NCI-H460 (cell line): Measurements from ENCODE around the gene UBA1. TPM values are rescaled to one million over a fixed set of nuclear protein-coding genes. Genes with fewer than 3 reads are reported as not detected.

Experiments
- DNase-seq: peaks from one replicate; pipeline ENCODE4 v3.0.0-alpha.2; 2016; ENCODE audit warnings: low read depth; ENCODE audit errors: extremely low read depth
- total RNA-seq: library from RNA; depleted of rRNA; stranded (reverse); fragments of >200 nt; shearing (Covaris generic); gene quantifications from 2 replicates; pipeline ENCODE4 v1.2.3, GENCODE V29; 2014

Gene UBA1
- total RNA-seq, 1 experiment from 2014 or later = 158 TPM

DNA sequence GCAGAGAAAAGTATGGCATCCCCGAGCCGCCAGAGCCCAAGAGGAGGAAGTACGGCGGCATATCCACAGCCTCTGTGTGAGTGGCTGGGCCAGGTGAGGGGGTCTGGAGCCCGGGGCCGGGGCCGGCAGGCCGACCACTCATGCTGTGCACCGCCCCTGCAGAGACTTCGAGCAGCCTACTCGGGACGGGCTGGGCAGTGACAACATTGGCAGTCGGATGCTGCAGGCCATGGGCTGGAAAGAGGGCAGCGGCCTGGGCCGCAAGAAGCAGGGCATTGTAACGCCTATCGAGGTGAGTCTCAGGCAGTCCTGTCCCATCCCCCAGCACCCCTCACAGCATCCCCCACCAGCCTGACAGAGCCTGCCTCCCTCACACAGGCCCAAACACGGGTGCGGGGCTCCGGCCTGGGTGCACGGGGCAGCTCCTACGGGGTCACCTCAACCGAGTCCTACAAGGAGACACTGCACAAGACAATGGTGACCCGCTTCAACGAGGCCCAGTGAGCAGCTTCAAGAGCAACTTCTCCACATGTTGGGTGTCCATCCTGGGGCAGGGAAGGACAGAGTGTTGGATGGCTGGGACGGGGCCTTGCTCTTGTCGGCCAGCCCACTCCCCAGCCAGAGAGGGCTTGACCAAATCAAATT, 7.4 kb upstream of the UBA1 start:
- no peak for DNase-seq

DNA sequence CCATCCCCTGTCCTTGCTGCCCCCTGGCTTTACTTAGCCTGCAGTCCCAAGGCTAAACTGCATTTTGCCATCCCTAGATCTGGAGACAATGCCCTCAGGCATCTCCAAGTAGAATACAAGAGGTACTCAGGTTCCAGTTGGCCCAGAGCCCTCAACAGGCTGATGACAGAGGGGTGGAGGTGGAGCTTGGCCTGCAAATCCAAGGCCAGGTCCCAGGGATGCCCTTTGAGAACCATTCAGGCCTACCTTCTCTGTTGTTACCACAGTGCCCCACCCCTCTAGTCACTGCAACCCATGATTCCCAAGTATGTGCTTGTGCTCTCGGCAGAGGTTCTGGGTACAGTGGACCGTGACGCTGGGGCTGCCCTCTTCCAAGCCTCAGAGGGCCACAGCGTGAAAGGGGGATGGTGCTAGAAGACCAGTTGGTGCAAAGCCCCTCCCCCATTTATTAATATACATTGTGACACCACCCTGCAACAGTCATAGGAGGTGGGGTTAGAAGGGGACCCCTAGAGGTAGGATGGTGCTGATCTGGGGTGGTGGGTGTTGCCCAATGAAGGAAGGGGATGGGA, 6.4 kb upstream of the UBA1 start:
- DNase-seq = no peak

DNA sequence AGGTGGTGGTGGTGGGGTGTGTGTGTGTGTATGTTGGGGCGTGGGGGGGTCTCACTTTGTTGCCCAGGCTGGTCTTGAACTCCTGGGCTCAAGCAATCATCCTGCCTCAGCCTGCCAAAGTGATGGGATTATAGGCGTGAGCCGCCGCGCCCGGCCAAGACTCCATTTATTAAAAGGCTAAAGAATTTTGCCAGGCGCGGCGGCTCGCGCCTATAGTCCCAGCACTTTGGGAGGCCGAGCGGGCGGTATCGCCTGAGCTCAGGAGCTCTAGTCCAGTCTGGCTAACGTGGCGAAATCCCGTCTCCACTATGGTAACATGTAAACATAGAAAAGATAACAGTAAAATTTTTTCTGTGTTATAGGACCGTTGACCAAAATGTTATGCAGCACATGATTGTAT, 3.7 kb upstream of the UBA1 start:
- DNase-seq = no peak

DNA sequence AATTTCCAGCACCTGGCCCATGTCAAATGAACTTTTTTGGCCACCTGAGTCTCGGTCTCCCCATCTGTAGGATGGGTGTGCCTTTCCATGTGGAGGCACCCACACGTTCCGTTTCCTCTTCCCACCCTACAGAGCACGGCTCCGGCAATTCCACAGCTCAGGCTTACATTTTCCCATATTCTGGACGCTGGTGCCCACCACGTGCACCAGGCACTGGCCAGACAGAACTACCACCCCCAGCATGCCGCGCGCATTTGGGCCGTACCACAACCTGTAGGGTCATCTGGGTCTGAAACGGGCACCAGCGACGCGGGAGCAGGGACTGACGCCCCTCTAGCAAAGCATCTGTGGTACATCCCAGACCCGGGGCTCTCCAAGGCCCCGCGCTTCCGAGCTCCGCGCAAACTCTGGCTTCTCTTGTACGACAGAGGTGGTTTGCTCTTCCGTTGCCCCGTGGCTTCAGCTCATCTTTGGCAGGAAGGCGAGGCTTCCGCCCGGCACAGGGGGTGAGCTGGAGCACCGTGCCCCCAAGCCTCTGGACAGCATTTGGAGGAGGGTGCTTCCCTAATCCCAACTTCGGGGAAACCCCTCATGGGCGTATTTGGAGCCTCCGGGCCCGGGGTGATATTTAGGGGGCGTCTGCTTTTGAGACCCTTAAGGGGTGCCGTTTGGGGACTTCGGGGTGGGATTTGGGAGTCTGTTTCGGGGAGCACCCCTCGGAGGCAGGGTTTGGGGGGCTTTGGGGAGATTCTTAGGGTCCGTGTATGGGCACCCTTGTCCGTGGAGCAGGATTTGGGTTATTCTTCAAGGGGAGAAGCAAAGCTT, 3.0 kb upstream of the UBA1 start:
- peak; percentile 92 for DNase-seq

DNA sequence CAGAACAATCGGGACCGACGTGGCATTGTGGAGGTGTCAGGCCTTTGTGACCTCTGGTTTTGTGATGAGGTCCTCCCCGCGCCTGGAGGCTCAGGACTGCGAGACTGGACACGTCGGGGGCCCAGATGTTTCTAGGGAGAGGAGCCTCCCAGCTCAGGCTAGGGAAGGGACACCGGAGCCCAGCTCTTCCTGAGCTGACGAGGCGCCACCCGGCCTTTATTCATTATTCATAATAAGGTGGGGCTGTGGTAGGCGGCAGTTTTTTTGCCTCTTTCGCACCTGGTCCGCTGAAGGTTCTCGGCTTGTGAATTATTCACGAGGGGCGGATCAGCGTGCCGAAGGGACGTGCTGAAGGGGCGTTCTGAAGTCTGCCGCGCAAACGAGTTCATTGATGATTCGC, 2.3 kb upstream of the UBA1 start:
- DNase-seq = no peak

DNA sequence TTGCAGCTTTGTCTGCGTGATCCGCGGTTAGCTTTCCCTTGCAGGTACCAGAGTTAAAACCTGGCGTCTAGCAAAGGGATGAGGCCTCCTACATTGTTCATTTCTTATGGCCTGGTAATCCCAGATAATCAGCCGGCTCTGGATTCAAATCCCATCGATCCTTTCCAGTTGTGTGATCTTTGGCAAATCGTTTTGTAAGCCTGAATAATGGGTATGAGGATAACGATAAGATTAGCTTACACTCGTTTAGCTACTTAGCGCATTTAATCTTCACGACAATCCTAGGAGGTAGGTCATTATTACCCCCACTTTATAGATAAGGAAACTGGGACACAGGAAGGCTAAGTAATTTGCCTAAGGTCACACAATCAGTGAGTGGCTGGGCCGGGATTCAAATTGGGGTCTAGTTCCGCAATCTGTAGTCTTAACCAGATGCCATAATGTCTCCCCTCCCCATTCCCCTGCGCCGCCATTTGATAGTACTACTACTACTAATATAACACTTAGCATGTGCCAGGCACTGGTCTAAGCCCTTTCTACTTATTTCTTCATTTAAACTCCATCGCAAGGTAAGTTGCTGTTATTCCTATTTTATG, 1.7 kb upstream of the UBA1 start:
- DNase-seq = no peak

DNA sequence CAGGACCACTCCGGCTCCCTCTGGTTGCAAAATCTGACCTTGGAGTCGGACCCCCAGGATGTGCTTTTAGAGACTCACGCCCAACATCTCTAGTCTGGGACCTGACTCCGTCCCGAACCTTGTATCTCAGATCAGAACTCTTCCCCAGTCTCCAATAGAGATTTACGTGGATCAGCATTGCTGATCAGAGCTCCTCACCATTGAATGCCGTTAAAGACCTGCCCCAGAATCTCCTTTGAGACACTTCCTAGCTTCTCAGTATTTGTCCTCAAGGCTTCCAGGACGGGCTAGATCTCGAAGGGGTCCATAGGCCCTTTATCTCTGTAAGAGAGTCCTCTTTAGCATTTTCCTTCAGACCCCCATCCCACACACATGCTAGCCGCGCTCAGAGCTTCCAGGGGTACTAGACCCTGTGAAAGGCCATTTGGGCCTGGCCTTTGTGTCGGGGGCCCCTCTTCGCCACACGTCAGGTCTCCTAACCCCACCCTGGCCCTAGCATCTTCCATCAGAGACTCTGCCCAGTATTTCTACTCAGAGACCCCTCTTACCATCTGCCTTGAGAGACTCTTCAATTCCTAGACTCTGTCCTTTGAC, 662 bp downstream of the UBA1 start:
- no peak for DNase-seq

DNA sequence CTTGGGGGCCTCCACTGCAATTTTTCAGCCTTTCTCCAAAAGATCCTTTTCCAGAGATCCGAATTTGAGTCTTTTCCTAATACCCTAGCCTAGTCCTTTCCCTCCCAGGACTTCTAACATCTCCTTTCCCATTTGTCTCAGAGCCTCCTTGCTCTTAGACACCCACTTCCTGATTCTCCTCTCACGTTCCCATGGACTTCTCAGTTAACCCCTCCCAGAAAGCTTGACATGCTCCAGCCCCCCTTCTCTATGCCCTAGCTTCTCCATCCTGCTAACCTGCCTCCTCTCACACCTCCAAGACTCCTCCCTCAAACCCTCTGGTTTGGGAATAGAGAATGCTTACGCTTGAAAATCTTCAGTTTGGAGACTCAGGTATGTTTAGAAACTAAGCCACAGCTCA, 2.5 kb downstream of the UBA1 start:
- DNase-seq = no peak

DNA sequence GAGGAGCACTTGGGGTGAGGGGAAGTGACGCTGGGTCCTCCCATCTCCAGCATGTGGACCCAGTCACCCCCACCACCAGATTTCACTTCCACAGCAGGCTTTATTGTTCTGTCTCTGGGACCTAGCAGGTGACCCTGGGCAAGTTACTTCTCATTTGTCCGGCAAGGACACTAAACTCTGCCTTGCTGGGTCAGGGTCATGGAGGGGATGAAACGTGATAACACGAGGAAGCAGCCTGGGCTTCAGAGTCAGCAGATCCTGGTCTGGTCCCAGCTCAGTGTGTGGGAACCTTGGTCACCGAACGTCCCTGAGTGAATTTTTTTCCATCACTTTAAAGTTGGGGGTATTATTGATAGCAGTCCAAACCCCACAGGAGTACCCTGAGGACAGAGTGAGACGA, 3.9 kb downstream of the UBA1 start:
- no peak for DNase-seq

DNA sequence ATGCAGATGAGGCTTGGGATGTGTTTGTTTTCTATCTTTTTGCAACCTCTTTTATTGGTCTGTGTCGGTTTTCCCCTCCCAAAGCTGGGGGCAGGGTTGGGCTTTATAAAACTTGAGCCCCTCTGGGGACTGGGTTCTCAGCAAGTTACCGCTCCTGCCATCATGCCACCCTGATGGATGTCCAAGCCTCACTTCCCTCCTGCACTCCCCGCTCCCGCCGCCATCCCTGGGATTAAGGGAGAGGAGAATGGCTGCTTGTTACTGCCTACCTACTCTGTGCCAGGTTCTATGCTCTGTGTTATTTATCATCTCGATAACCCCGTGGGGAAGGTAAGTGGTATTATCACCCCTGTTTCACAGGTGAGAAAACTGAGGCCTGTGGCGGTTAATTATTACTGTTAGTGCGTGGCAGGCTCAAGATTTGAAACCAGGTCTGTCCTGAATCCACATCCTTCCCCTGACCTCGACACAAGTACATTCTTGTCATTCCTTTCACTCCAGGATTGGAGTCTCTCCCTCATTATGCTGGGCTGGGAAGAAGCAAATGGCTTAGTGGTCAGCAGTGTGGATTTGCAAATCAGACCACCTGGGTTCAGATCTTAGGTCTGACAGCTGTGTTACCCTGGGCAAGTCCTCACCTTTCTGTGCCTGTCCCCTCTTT, 4.5 kb downstream of the UBA1 start:
- DNase-seq = no peak

DNA sequence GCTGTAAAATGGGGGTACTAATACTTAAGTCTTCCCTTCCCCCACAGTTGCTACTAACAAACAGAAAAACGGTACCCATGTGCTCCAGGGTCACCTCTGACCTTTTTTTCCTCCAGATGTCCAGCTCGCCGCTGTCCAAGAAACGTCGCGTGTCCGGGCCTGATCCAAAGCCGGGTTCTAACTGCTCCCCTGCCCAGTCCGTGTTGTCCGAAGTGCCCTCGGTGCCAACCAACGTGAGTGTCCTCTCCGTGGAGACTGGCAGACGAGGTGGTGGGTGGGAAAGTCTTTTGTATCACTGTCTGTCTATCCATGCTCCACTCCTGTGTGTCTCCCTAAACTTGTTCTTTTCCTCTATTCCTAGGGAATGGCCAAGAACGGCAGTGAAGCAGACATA, 5.1 kb downstream of the UBA1 start:
- no peak for DNase-seq

DNA sequence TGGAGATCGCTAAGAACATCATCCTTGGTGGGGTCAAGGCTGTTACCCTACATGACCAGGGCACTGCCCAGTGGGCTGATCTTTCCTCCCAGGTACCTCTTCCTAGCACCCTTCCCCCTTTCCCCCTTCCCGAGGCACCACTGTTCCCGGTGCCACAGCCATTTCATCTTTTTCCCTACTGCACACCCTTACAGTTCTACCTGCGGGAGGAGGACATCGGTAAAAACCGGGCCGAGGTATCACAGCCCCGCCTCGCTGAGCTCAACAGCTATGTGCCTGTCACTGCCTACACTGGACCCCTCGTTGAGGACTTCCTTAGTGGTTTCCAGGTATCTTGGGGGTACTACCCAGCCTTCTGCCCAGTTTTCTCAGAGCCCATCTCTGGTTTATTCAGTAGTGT, 5.7 kb downstream of the UBA1 start:
- no peak for DNase-seq

DNA sequence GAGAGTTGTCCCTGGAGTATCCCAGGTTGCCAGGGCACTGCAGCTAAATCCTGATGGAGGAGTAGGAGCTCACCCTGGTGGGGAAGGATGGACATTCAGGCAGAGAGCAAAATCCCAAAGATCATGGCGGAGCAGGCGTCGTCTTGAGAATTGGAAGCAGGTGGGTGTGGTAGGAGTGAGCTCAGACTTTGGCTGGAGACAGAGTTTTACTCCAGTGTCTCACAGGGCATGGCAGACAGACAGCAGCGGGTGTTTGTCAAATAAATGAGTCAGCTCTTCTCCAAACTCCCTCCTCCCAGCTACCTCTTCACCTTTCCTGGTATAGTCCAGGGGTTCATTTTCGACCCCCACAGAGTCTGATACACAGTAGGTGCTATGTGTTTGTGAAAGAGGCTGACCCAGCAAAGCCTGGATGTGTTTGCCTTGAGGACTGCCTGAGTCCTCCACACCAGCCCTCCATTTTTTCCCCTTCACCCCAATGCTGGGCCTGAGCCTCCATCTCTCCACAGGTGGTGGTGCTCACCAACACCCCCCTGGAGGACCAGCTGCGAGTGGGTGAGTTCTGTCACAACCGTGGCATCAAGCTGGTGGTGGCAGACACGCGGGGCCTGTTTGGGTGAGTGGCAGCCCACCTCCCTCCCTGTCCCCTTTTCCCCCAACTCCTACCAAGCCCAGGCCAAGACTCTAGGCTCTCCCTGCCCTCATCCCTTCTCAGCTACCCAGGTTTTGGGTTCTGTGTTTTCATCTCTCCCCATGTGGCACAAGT, 6.9 kb downstream of the UBA1 start:
- DNase-seq = peak; percentile 18

DNA sequence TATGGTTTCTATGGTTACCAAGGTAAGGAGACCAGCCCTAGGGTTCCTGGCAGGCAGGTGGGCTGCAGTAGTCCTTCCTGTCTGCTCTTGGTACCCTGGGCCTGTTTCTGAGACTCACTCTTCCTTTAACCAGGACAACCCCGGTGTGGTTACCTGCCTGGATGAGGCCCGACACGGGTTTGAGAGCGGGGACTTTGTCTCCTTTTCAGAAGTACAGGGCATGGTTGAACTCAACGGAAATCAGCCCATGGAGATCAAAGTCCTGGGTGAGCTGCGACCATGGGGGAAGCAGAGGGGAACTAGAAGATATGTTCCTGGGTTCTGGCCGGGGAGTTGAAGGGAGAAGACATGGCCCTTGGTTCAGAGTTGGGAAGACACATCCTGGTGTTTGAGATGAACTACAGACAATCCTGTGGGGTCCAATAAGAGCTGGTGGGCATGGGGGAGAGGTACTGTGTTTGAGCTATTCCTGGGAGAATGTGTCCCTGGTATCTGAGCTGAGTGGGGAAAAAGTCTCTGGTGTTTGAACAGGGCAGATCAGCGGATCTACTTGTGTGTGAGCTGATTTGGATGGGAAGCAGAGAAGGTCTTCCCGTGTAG, 7.8 kb downstream of the UBA1 start:
- no peak for DNase-seq

DNA sequence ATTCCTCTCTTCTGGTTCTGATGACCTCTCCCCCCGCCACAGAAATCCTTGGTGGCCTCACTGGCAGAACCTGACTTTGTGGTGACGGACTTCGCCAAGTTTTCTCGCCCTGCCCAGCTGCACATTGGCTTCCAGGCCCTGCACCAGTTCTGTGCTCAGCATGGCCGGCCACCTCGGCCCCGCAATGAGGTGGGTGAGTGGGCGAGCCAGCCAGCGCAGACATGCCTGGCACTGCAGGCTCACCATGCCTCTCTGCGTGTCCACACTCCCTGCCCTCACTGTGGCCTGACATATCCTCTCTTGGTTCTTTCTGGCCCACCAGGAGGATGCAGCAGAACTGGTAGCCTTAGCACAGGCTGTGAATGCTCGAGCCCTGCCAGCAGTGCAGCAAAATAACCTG, 8.7 kb downstream of the UBA1 start:
- no peak for DNase-seq

DNA sequence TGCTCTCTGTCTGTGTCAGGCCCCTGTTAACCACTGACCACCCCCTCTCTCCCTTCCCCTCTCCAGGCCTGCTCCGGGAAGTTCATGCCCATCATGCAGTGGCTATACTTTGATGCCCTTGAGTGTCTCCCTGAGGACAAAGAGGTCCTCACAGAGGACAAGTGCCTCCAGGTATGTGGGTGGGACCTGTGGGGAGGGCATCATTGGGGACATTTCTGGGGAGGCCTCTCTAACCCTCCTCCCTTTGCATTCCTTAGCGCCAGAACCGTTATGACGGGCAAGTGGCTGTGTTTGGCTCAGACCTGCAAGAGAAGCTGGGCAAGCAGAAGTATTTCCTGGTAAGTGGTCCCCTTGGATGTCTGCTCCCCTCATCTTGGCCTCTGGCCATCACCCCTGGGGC, 9.2 kb downstream of the UBA1 start:
- no peak for DNase-seq

DNA sequence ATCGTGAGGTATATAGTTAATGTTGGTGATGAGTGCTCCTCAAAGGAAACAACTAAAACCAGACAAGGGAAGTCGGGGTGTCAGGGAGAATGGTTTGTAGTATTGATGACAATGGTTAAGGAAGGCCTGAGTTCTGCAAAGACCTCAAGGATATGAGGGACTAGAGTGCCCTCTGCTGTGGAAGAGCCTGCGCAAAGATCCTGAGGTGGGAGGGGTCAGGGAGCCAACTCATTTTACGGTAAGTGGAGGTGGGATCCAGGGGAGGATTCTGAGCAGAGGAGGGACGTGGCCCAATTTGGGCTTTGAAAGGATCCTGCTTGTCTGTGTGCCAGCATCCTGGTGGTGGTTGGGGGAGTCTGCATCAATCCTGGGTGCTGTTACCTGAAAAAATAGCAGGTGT, 11.3 kb downstream of the UBA1 start:
- no peak for DNase-seq

DNA sequence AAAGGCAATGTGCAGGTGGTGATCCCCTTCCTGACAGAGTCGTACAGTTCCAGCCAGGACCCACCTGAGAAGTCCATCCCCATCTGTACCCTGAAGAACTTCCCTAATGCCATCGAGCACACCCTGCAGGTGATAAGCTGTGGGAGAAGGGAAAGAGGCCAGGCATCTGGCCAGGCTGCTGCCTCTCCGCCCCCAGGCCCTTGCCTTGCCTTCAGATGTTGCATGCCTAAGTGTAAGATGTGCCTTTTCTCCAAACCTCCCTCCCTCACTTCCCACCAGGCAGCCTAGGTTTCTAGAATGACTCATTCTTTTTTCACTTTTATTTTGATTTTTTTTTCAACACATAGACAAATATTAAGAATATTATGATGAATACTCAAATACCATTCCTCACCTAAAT, 12.7 kb downstream of the UBA1 start:
- no peak for DNase-seq

DNA sequence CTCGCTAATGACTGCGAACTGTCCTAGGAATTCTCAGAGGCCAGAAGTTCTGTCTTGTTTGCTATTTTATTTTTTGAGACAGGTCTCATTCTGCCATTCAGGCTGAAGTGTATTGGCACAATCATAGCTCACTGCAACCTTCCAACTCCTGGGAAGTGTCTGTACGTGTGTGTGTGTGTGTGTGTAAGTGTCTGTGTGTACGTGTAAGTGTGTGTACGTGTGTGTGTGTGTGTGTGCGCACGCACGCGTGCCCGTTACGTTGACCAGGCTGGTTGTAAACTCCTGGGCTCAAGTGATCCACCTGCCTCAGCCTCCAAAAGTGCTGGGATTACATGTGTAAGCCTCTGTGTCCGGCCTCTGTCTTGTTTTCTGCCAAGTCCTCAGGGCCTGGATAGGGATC, 14.5 kb downstream of the UBA1 start:
- no peak for DNase-seq
